HCT116 (cell line): ENCODE results near the gene ZDHHC21. TPM values are rescaled to one million over a fixed set of nuclear protein-coding genes. Genes with fewer than 3 reads are reported as not detected.

ENCODE experiments used
- ATAC-seq: fragments of 200-7000 bp; cut with Tn5 transposase; 2 replicates; pipeline ENCODE4 v1.9.1; 2020; ENCODE audit warnings: mild to moderate bottlenecking, moderate library complexity
- BruUV-seq: library from RNA; stranded (reverse); fragments of 400-500 nt; replicated peaks from 2 replicates; lab custom pipeline; 2021; lab: Mats Ljungman, UMichigan
- CTCF ChIA-PET: fragments of 300-600 bp; sonication (Branson Sonifier 250); formaldehyde crosslinking; loops from one replicate; lab custom pipeline; 2021; ENCODE audit warnings: antibody characterized with exemption; lab: Charles Lee
- POLR2A ChIA-PET: fragments of 300-600, 350-600 bp; sonication (Branson Sonifier 250); formaldehyde crosslinking; loops from one replicate; lab custom pipeline; 2021; ENCODE audit warnings: antibody characterized with exemption; lab: Charles Lee
- RAD21 ChIA-PET, 2 experiments: fragments of 300-600 bp; sonication (Branson Sonifier 250); formaldehyde crosslinking; loops; one replicate each; lab custom pipeline; 2023; ENCODE audit warnings: low total read pairs in 2 of 2; ENCODE audit not compliant: uncharacterized antibody in 2 of 2, unreplicated experiment in 2 of 2, low non-redundant PET in 1 of 2; lab: Charles Lee
- DNase-seq: peaks from one replicate; pipeline ENCODE4 v3.0.0-alpha.2; 2010; ENCODE audit warnings: low read depth, low spot score
- H2AFZ ChIP-seq: fragments of 200-600 bp; shearing (Covaris generic), sonication (generic); 2 replicates; pipeline ENCODE4 v1.6.1; 2017; ENCODE audit warnings: low read depth, mixed run types, mixed read lengths, antibody characterized with exemption, low read length; ENCODE audit not compliant: poor library complexity, severe bottlenecking
- H3K27ac ChIP-seq: 2 replicates; pipeline ENCODE4 v1.5.1; 2012; ENCODE audit warnings: low read depth, low read length
- H3K27me3 ChIP-seq: fragments of 200-600 bp; sonication (generic); 2 replicates; pipeline ENCODE4 v1.6.1; 2016; ENCODE audit warnings: mixed run types, low read length, mixed read lengths; ENCODE audit not compliant: insufficient read depth
- H3K36me3 ChIP-seq, 2 experiments: fragments of 200-500 bp in 1 of 2; fragments of 200-600 bp in 1 of 2; sonication (Bioruptor generic) in 1 of 2; sonication (generic) in 1 of 2; 2 replicates each; pipeline versions ENCODE4 v1.5.1 to v1.6.1; 2014 to 2016; ENCODE audit warnings: low read length in 2 of 2, inconsistent platforms in 1 of 2, mixed read lengths in 1 of 2, mixed run types in 1 of 2; ENCODE audit not compliant: insufficient read depth in 2 of 2, control insufficient read depth in 1 of 2
- H3K4me1 ChIP-seq, 2 experiments: fragments of 200-600 bp in 1 of 2; sonication (generic) in 1 of 2; 2 replicates each; pipeline versions ENCODE4 v1.5.1 to v1.6.1; 2012 to 2017; ENCODE audit warnings: low read length in 2 of 2, inconsistent platforms in 1 of 2, mild to moderate bottlenecking in 1 of 2, mixed read lengths in 1 of 2, mixed run types in 1 of 2, moderate library complexity in 1 of 2; ENCODE audit not compliant: insufficient read depth in 2 of 2, control insufficient read depth in 1 of 2
- H3K4me2 ChIP-seq: fragments of 200-600 bp; sonication (generic); 2 replicates; pipeline ENCODE4 v1.6.1; 2017; ENCODE audit warnings: mixed run types, low read length, mixed read lengths
- H3K4me3 ChIP-seq, 2 experiments: fragments of 200-600 bp in 1 of 2; sonication (generic) in 1 of 2; replicated peaks in 1 of 2; 2 replicates each; pipeline ENCODE4 v1.5.1; 2011 to 2016; ENCODE audit warnings: low read length in 2 of 2, control low read depth in 1 of 2, low read depth in 1 of 2, mild to moderate bottlenecking in 1 of 2, mixed read lengths in 1 of 2, mixed run types in 1 of 2
- H3K79me2 ChIP-seq: fragments of 200-600 bp; sonication (generic); 2 replicates; pipeline ENCODE4 v1.6.1; 2017; ENCODE audit warnings: mild to moderate bottlenecking, mixed run types, low read length, moderate library complexity, mixed read lengths; ENCODE audit not compliant: insufficient read depth
- H3K9ac ChIP-seq: fragments of 200-600 bp; sonication (generic); 2 replicates; pipeline ENCODE4 v1.6.1; 2016; ENCODE audit warnings: low read length, mixed read lengths
- H3K9me2 ChIP-seq: fragments of 200-600 bp; sonication (generic), shearing (Covaris generic); 2 replicates; pipeline ENCODE4 v1.6.1; 2017; ENCODE audit warnings: mixed run types, mild to moderate bottlenecking, moderate library complexity; ENCODE audit not compliant: insufficient read depth
- H3K9me3 ChIP-seq, 2 experiments: fragments of 200-500 bp in 1 of 2; fragments of 200-600 bp in 1 of 2; sonication (Bioruptor generic) in 1 of 2; sonication (generic) in 1 of 2; 2 replicates each; pipeline ENCODE4 v1.6.1; 2014 to 2017; ENCODE audit warnings: low read length in 2 of 2, mixed read lengths in 2 of 2, inconsistent platforms in 1 of 2, low read depth in 1 of 2, mild to moderate bottlenecking in 1 of 2, mixed run types in 1 of 2, moderate library complexity in 1 of 2; ENCODE audit not compliant: control insufficient read depth in 1 of 2, insufficient read depth in 1 of 2
- H4K20me1 ChIP-seq: fragments of 200-600 bp; sonication (generic), shearing (Covaris generic); 2 replicates; pipeline ENCODE4 v1.6.1; 2017; ENCODE audit warnings: mixed run types, mild to moderate bottlenecking, moderate library complexity; ENCODE audit not compliant: insufficient read depth
- CEBPB ChIP-seq: IDR thresholded peaks from 2 replicates; pipeline ENCODE4 v1.6.1; 2012; ENCODE audit warnings: low read depth
- CTCF ChIP-seq, 3 experiments: fragments of 200-600 bp in 1 of 3; sonication (generic) in 1 of 3; IDR thresholded peaks in 2 of 3; conservative IDR thresholded peaks in 1 of 3; 2 replicates each; pipeline ENCODE4 v1.5.1; 2012 to 2017; ENCODE audit warnings: low read depth in 2 of 3, low read length in 2 of 3, antibody characterized with exemption in 1 of 3, borderline replicate concordance in 1 of 3, control low read depth in 1 of 3, mild to moderate bottlenecking in 1 of 3, mixed read lengths in 1 of 3, mixed run types in 1 of 3, moderate library complexity in 1 of 3; ENCODE audit not compliant: insufficient read depth in 1 of 3
- EGR1 ChIP-seq: IDR thresholded peaks from 2 replicates; pipeline ENCODE4 v1.6.1; 2012; ENCODE audit warnings: low read depth
- ELF1 ChIP-seq: IDR thresholded peaks from 2 replicates; pipeline ENCODE4 v1.6.1; 2012; ENCODE audit warnings: low read depth, borderline replicate concordance
- EZH2 ChIP-seq: fragments of 200-600 bp; sonication (generic); IDR thresholded peaks from 2 replicates; pipeline ENCODE4 v1.6.1; 2017; ENCODE audit warnings: antibody characterized with exemption, mixed run types
- EZH2phosphoT487 ChIP-seq: fragments of 200-600 bp; IDR thresholded peaks from 2 replicates; pipeline ENCODE4 v1.6.1; 2018; ENCODE audit warnings: antibody characterized with exemption, borderline replicate concordance
- FOSL1 ChIP-seq: IDR thresholded peaks from 2 replicates; pipeline ENCODE4 v1.6.1; 2012; ENCODE audit warnings: low read depth
- JUND ChIP-seq: IDR thresholded peaks from 2 replicates; pipeline ENCODE4 v1.6.1; 2012
- POLR2AphosphoS5 ChIP-seq: IDR thresholded peaks from 2 replicates; pipeline ENCODE4 v1.6.1; 2011; ENCODE audit warnings: mild to moderate bottlenecking, low read depth, low read length, moderate library complexity
- RAD21 ChIP-seq: IDR thresholded peaks from 2 replicates; pipeline ENCODE4 v1.6.1; 2012; ENCODE audit warnings: low read depth, mild to moderate bottlenecking
- REST ChIP-seq: IDR thresholded peaks from 2 replicates; pipeline ENCODE4 v1.6.1; 2012; ENCODE audit warnings: low read depth
- SIN3A ChIP-seq: IDR thresholded peaks from 2 replicates; pipeline ENCODE4 v1.6.1; 2012; ENCODE audit warnings: low read depth
- TCF7L2 ChIP-seq: IDR thresholded peaks from 2 replicates; pipeline ENCODE4 v1.7.0; 2011; ENCODE audit warnings: borderline replicate concordance, inconsistent platforms; ENCODE audit not compliant: insufficient read depth, insufficient read length; ENCODE audit errors: extremely low read depth
- YY1 ChIP-seq: IDR thresholded peaks from 2 replicates; pipeline ENCODE4 v1.6.1; 2011; ENCODE audit warnings: low read length, low read depth, moderate library complexity, mild to moderate bottlenecking; ENCODE audit not compliant: insufficient replicate concordance; ENCODE audit errors: extremely low read depth
- ZBTB33 ChIP-seq: IDR thresholded peaks from 2 replicates; pipeline ENCODE4 v1.6.1; 2011; ENCODE audit warnings: mild to moderate bottlenecking, low read length, moderate library complexity; ENCODE audit not compliant: insufficient replicate concordance; ENCODE audit errors: extremely low read depth
- ZFX ChIP-seq: fragments of 450-650 bp; IDR thresholded peaks from 2 replicates; pipeline ENCODE4 v1.6.1; 2017
- ZNF274 ChIP-seq: fragments of 200-500 bp; sonication (Bioruptor generic); IDR thresholded peaks from 2 replicates; pipeline ENCODE4 v1.6.1; 2014; ENCODE audit warnings: mild to moderate bottlenecking, low read depth, low read length, inconsistent platforms
- intact Hi-C: fragments of 100-400 bp; cut with micrococcal nuclease; formaldehyde crosslinking; loops from 2 replicates; pipeline ENCODE4 v1.10.0; 2022
- total RNA-seq: library from RNA; stranded (reverse); gene quantifications from one replicate; pipeline ENCODE4 v1.2.1, GENCODE V29; 2021; ENCODE audit not compliant: unreplicated experiment
- TF ChIP-seq, protein P1 (sequence below): IDR thresholded peaks from 2 replicates; pipeline ENCODE4 v1.6.1; 2012
- TF ChIP-seq, protein P2 (sequence below): IDR thresholded peaks from 2 replicates; pipeline ENCODE4 v1.6.1; 2012

Gene ZDHHC21
- total RNA-seq, 1 experiment from 2014 or later: 5.9 TPM

GRCh38 chr9:14563902-14564624 is 129.2 kb downstream of the ZDHHC21 start:
- Histone ChIP-seq H4K20me1 (no peaks in the 10 kb centered on the region), H2AFZ (no peak overlapping the region), H3K4me1 (no peaks in the 10 kb centered on the region), H3K79me2 (no peaks in the 10 kb centered on the region), H3K4me3 (no peak overlapping the region), H3K9ac (no peak overlapping the region), H3K4me2 (no peak overlapping the region), H3K9me3 (no peaks in the 10 kb centered on the region), H3K27me3 (no peaks in the 10 kb centered on the region; the same call in 1 of the 2 replicates), H3K9me2 (no peaks in the 10 kb centered on the region), H3K36me3 (no peaks in the 10 kb centered on the region), H3K27ac (no peak overlapping the region)
- ChIA-PET CTCF (no interaction called here), RAD21 (no interaction called here), POLR2A (interaction anchor here (0.6 kb wide), 1 partner anchor 32 kb away, joined by 4 read pairs; no protein-coding TSS in a partner anchor)
- DNase-seq (no peak), ATAC-seq (no peak)
- BruUV-seq: no TSS peak
- TF ChIP-seq REST: no peak
- no peak for TF ChIP-seq ZFX
- TF ChIP-seq YY1: no peak
- TF ChIP-seq, protein P1, sequence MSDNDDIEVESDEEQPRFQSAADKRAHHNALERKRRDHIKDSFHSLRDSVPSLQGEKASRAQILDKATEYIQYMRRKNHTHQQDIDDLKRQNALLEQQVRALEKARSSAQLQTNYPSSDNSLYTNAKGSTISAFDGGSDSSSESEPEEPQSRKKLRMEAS: no peak
- no peak for TF ChIP-seq ELF1
- no peak for TF ChIP-seq EZH2
- TF ChIP-seq POLR2AphosphoS5: no peak
- no peak for TF ChIP-seq EGR1
- no peak for TF ChIP-seq ZNF274
- no peak for TF ChIP-seq CEBPB
- TF ChIP-seq ZBTB33: no peak
- no peak for TF ChIP-seq TCF7L2
- no peak for TF ChIP-seq CTCF (IDR thresholded peaks at IDR 0.05 in 2 of 3, conservative IDR thresholded peaks at IDR 0.05 in 1 of 3; ENCODE audit: borderline replicate concordance in 1 of 3, insufficient read depth in 1 of 3, low read depth in 2 of 3, low read length in 2 of 3)
- TF ChIP-seq SIN3A: no peak
- TF ChIP-seq RAD21: no peak
- no peak for TF ChIP-seq EZH2phosphoT487
- TF ChIP-seq FOSL1: no peak
- TF ChIP-seq, protein P2, sequence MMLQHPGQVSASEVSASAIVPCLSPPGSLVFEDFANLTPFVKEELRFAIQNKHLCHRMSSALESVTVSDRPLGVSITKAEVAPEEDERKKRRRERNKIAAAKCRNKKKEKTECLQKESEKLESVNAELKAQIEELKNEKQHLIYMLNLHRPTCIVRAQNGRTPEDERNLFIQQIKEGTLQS: no peak
- TF ChIP-seq JUND: no peak
- intact Hi-C loops: loop anchor here (5.0 kb wide), 1 partner anchor 1467 kb away; no protein-coding TSS in a partner anchor
